HepG2 (cell line): ENCODE data around the gene EMC9. TPM values are rescaled to one million over a fixed set of nuclear protein-coding genes. Genes with fewer than 3 reads are reported as not detected.

Experiments used
- ATAC-seq: fragments of 200-7000 bp; cut with Tn5 transposase; 3 replicates; pipeline ENCODE4 v1.9.1; 2020; ENCODE audit warnings: mild to moderate bottlenecking, moderate library complexity
- BruUV-seq: library from RNA; stranded (reverse); fragments of 400-500 nt; replicated peaks from 2 replicates; lab custom pipeline; 2021; lab: Mats Ljungman, UMichigan
- CTCF ChIA-PET: fragments of 300-600 bp; formaldehyde crosslinking; extraction: SDS; loops from one replicate; lab custom pipeline; 2021; ENCODE audit warnings: low total read pairs, inconsistent platforms, low intra/inter-chr PET ratio; lab: Yijun Ruan, JAX
- POLR2A ChIA-PET: fragments of 350-600 bp; sonication (Branson Sonifier 250); formaldehyde crosslinking; loops from one replicate; lab custom pipeline; 2020; ENCODE audit warnings: antibody characterized with exemption, inconsistent platforms; lab: Yijun Ruan, JAX
- DNase-seq: peaks from one replicate; pipeline ENCODE4 v3.0.0-alpha.2; 2015; ENCODE audit warnings: low spot score
- FAIRE-seq: peaks from 3 replicates; lab custom pipeline; 2011; peaks lifted over from hg19 to GRCh38; lab: Jason Lieb, UNC
- H2AFZ ChIP-seq: one replicate; pipeline ENCODE4 v1.6.1; 2011; ENCODE audit warnings: low read length, inconsistent platforms
- H3K27ac ChIP-seq: fragments of 300-600 bp; 3 replicates; pipeline ENCODE4 v1.8.0; 2011; ENCODE audit warnings: mixed run types, mild to moderate bottlenecking, mixed read lengths, low read length, inconsistent platforms; ENCODE audit not compliant: insufficient read depth; ENCODE audit errors: extremely low read length
- H3K27me3 ChIP-seq, 2 experiments: fragments of 200-600 bp in 1 of 2; 2 replicates in 1 of 2; 3 replicates in 1 of 2; pipeline versions ENCODE4 v1.6.0 to v1.8.0; 2011; ENCODE audit warnings: low read length in 2 of 2, mild to moderate bottlenecking in 2 of 2, moderate library complexity in 2 of 2, inconsistent platforms in 1 of 2; ENCODE audit not compliant: insufficient read depth in 2 of 2, control insufficient read depth in 1 of 2
- H3K36me3 ChIP-seq, 2 experiments: fragments of 200-600 bp in 1 of 2; replicated peaks in 1 of 2; 2 replicates in 1 of 2; 3 replicates in 1 of 2; pipeline versions ENCODE4 v1.5.1 to v1.8.0; 2011; ENCODE audit warnings: low read length in 2 of 2, inconsistent platforms in 1 of 2; ENCODE audit not compliant: insufficient read depth in 2 of 2, control insufficient read depth in 1 of 2
- H3K4me1 ChIP-seq: 2 replicates; pipeline ENCODE4 v1.5.1; 2012; ENCODE audit warnings: low read length, inconsistent platforms; ENCODE audit not compliant: insufficient read depth
- H3K4me2 ChIP-seq: 2 replicates; pipeline ENCODE4 v1.6.0; 2011; ENCODE audit warnings: low read depth, low read length, inconsistent platforms
- H3K4me3 ChIP-seq, 3 experiments: fragments of 200-600 bp in 1 of 3; sonication (generic), shearing (Covaris generic) in 1 of 3; replicated peaks in 1 of 3; 2 replicates each; pipeline ENCODE4 v1.5.1; 2011 to 2016; ENCODE audit warnings: low read length in 3 of 3, inconsistent platforms in 2 of 3, low read depth in 2 of 3, mild to moderate bottlenecking in 2 of 3, control low read depth in 1 of 3, mixed read lengths in 1 of 3; ENCODE audit not compliant: insufficient read depth in 1 of 3
- H3K79me2 ChIP-seq: one replicate; pipeline ENCODE4 v1.6.1; 2011; ENCODE audit warnings: low read length, inconsistent platforms; ENCODE audit not compliant: insufficient read depth
- H3K9ac ChIP-seq: 2 replicates; pipeline ENCODE4 v1.6.0; 2011; ENCODE audit warnings: mild to moderate bottlenecking, low read depth, low read length, inconsistent platforms; ENCODE audit not compliant: insufficient read depth
- H3K9me3 ChIP-seq: 2 replicates; pipeline ENCODE4 v1.5.1; 2012; ENCODE audit warnings: mild to moderate bottlenecking, low read length
- H4K20me1 ChIP-seq: 2 replicates; pipeline ENCODE4 v1.6.0; 2011; ENCODE audit warnings: inconsistent platforms, mild to moderate bottlenecking, low read length, moderate library complexity; ENCODE audit not compliant: insufficient read depth
- AGO2 ChIP-seq: fragments of 200-400 bp; formaldehyde crosslinking; optimal IDR thresholded peaks from 2 replicates; pipeline ENCODE3; 2017; ENCODE audit warnings: mild to moderate bottlenecking, low read depth, low read length, moderate library complexity
- EED ChIP-seq: sonication (generic); formaldehyde crosslinking; IDR thresholded peaks from 2 replicates; pipeline ENCODE4 v1.5.0; 2020; ENCODE audit warnings: mild to moderate bottlenecking, missing genetic modification reagents
- FLYWCH1 ChIP-seq: sonication (generic); formaldehyde crosslinking; IDR thresholded peaks from 2 replicates; pipeline ENCODE4 v1.8.1; 2023; ENCODE audit warnings: mild to moderate bottlenecking, missing genetic modification reagents
- HOXD1 ChIP-seq: sonication (generic); formaldehyde crosslinking; IDR thresholded peaks from 2 replicates; pipeline ENCODE4 v1.5.0; 2020; ENCODE audit warnings: missing genetic modification reagents
- JUND ChIP-seq: sonication (generic); formaldehyde crosslinking; IDR thresholded peaks from 2 replicates; pipeline ENCODE4 v1.8.0; 2022; ENCODE audit warnings: mild to moderate bottlenecking, missing genetic modification reagents
- KLF16 ChIP-seq, 2 experiments: sonication (generic) in 1 of 2; formaldehyde crosslinking in 1 of 2; IDR thresholded peaks; 2 replicates each; pipeline versions ENCODE4 v1.6.1 to v1.8.0; 2016 to 2023; ENCODE audit warnings: missing genetic modification reagents in 2 of 2, missing compliant biosample characterization in 1 of 2
- PAX8 ChIP-seq: sonication (generic); formaldehyde crosslinking; IDR thresholded peaks from 2 replicates; pipeline ENCODE4 v1.8.0; 2022; ENCODE audit warnings: mild to moderate bottlenecking, missing genetic modification reagents, borderline replicate concordance
- XBP1 ChIP-seq: sonication (generic); formaldehyde crosslinking; IDR thresholded peaks from 2 replicates; pipeline ENCODE4 v1.5.0; 2020; ENCODE audit warnings: missing genetic modification reagents
- ZNF274 ChIP-seq: sonication (generic); formaldehyde crosslinking; IDR thresholded peaks from 2 replicates; pipeline ENCODE4 v1.5.1; 2020; ENCODE audit warnings: mild to moderate bottlenecking, missing genetic modification reagents
- ZNF563 ChIP-seq: sonication (generic); formaldehyde crosslinking; IDR thresholded peaks from 2 replicates; pipeline ENCODE4 v1.8.0; 2022; ENCODE audit warnings: mild to moderate bottlenecking, moderate library complexity, missing genetic modification reagents
- ZNF788 ChIP-seq: sonication (generic); formaldehyde crosslinking; IDR thresholded peaks from 2 replicates; pipeline ENCODE4 v1.5.0; 2020; ENCODE audit warnings: mild to moderate bottlenecking, missing genetic modification reagents, borderline replicate concordance
- ZNF792 ChIP-seq: IDR thresholded peaks from 2 replicates; pipeline ENCODE4 v1.6.1; 2016
- WGBS: methylation state at CpG from one replicate; pipeline ENCODE4 v1.1.6; 2017; ENCODE audit warnings: low lambda C conversion rate; 5-methylcytosine and 5-hydroxymethylcytosine counted together
- in situ Hi-C: cut with HindIII; loops from 2 replicates; pipeline ENCODE4 v1.10.0; 2017; ENCODE audit warnings: low pct_unique_long_range_greater_than_20kb; ENCODE audit not compliant: extremely low pct_ligation_motif_present
- intact Hi-C: fragments of 100-400 bp; cut with micrococcal nuclease; formaldehyde crosslinking; loops from one replicate; pipeline ENCODE4 v1.10.0; 2022; ENCODE audit not compliant: unreplicated experiment
- polyA plus RNA-seq, 8 experiments: library from polyadenylated mRNA; depleted of rRNA in 3 of 8; stranded (reverse) in 7 of 8; unstranded in 1 of 8; fragments of >200 nt; fragmentation: Illumina TruSeq in 4 of 8; extraction: Trizol in 4 of 8; gene quantifications; 2 replicates each; pipeline versions ENCODE4 v1.2.1 to v1.2.3, GENCODE V29; 2011 to 2016; ENCODE audit warnings: low read depth in 4 of 8, missing spikeins in 1 of 8, mixed read lengths in 1 of 8; ENCODE audit not compliant: insufficient read depth in 1 of 8
- total RNA-seq, 5 experiments: library from RNA; depleted of rRNA; stranded (reverse); fragments of >200 nt; fragmentation: Illumina TruSeq; extraction: Trizol; gene quantifications; 2 replicates each; pipeline ENCODE4 v1.2.3, GENCODE V29; 2016; ENCODE audit warnings: low read depth in 1 of 5
- TF ChIP-seq, protein P1 (sequence below): sonication (generic); formaldehyde crosslinking; IDR thresholded peaks from 2 replicates; pipeline ENCODE4 v1.5.1; 2020; ENCODE audit warnings: mild to moderate bottlenecking, missing genetic modification reagents, moderate library complexity
- TF ChIP-seq, protein P2 (sequence below): sonication (generic); formaldehyde crosslinking; IDR thresholded peaks from 2 replicates; pipeline ENCODE4 v1.5.1; 2020; ENCODE audit warnings: missing genetic modification reagents, mild to moderate bottlenecking, borderline replicate concordance
- TF ChIP-seq, protein P3 (sequence below): sonication (generic); formaldehyde crosslinking; IDR thresholded peaks from 2 replicates; pipeline ENCODE4 v1.5.0; 2020; ENCODE audit warnings: missing genetic modification reagents

Gene EMC9
- total and polyA plus RNA-seq, 2 of the 13 experiments (the other 11 are each of a cell fraction or from before 2014, with no cell fraction given) = 60.5 to 78.7 TPM

DNA sequence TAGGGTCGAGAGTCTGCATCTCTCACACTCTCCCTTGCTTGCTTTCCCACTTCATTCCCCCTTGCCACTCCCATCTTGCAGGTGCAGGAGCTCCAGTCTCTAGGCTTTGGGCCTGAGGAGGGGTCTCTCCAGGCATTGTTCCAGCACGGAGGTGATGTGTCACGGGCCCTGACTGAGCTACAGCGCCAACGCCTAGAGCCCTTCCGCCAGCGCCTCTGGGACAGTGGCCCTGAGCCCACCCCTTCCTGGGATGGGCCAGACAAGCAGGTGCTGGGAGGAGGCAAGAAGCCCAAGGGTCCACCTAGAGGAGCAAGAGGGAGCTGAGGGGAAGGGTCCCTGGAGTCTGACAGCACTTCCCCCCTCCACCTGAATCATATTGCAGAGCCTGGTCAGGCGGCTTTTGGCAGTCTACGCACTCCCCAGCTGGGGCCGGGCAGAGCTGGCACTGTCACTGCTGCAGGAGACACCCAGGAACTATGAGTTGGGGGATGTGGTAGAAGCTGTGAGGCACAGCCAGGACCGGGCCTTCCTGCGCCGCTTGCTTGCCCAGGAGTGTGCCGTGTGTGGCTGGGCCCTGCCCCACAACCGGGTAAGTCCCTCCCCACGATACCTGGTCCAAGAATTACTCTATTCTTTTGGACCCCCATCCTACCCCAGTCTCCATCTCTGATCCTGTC is 10.2 kb upstream of the EMC9 start (continued):
- TF ChIP-seq, protein P1, sequence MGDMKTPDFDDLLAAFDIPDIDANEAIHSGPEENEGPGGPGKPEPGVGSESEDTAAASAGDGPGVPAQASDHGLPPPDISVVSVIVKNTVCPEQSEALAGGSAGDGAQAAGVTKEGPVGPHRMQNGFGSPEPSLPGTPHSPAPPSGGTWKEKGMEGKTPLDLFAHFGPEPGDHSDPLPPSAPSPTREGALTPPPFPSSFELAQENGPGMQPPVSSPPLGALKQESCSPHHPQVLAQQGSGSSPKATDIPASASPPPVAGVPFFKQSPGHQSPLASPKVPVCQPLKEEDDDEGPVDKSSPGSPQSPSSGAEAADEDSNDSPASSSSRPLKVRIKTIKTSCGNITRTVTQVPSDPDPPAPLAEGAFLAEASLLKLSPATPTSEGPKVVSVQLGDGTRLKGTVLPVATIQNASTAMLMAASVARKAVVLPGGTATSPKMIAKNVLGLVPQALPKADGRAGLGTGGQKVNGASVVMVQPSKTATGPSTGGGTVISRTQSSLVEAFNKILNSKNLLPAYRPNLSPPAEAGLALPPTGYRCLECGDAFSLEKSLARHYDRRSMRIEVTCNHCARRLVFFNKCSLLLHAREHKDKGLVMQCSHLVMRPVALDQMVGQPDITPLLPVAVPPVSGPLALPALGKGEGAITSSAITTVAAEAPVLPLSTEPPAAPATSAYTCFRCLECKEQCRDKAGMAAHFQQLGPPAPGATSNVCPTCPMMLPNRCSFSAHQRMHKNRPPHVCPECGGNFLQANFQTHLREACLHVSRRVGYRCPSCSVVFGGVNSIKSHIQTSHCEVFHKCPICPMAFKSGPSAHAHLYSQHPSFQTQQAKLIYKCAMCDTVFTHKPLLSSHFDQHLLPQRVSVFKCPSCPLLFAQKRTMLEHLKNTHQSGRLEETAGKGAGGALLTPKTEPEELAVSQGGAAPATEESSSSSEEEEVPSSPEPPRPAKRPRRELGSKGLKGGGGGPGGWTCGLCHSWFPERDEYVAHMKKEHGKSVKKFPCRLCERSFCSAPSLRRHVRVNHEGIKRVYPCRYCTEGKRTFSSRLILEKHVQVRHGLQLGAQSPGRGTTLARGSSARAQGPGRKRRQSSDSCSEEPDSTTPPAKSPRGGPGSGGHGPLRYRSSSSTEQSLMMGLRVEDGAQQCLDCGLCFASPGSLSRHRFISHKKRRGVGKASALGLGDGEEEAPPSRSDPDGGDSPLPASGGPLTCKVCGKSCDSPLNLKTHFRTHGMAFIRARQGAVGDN (CRISPR knock-in tag) = peak; percentile 5; the same call in 1 of the 2 replicates
- TF ChIP-seq ZNF792 (CRISPR knock-in tag) (no peak), AGO2 (peak; percentile 79), FLYWCH1 (CRISPR knock-in tag) (no peak), XBP1 (CRISPR knock-in tag) (no peak), ZNF563 (peak; percentile 48; the same call in 1 of the 2 replicates)
- TF ChIP-seq, all 625 proteins: peak for 7

DNA sequence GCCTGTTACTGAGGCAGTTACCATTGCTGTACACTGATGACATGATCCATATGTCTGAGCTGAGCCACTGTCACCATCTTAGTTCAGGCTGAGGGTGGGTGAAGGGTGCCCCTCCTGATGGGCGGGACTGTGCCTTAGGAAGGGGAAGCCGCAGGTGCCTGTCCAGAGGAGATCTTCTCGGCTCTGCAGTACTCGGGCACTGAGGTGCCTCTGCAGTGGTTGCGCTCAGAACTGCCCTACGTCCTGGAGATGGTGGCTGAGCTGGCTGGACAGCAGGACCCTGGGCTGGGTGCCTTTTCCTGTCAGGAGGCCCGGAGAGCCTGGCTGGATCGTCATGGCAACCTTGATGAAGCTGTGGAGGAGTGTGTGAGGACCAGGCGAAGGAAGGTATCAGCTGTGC is 9.6 kb upstream of the EMC9 start:
- peaks cover 45 to 53% of the 10 kb centered on the region in 2 experiments for H3K36me3 ChIP-seq
- no peak overlapping the region for H3K27ac ChIP-seq
- ATAC-seq (no peak), DNase-seq (no peak), FAIRE-seq (no peak)
- no peak overlapping the region for H2AFZ ChIP-seq
- ChIA-PET POLR2A (interaction anchor here (1.3 to 11.8 kb wide), 5 partner anchors 8 to 37 kb away, joined by 3 to 233 read pairs (median 22); partner anchors contain the start of genes DCAF11, EMC9, IRF9 and NRL), CTCF (no interaction called here)
- in situ Hi-C loops (no loop called here), intact Hi-C loops (no loop called here)
- H3K4me1 ChIP-seq = peaks cover 21% of the 10 kb centered on the region
- H3K4me2 ChIP-seq = no peak overlapping the region
- H3K4me3 ChIP-seq = no peak overlapping the region
- BruUV-seq = no TSS peak
- H4K20me1 ChIP-seq = peaks cover 7% of the 10 kb centered on the region
- peaks cover 0 to 3% of the 10 kb centered on the region in 2 experiments; a peak in 1 of 5 replicates for H3K27me3 ChIP-seq
- H3K9ac ChIP-seq = no peak overlapping the region
- 95% methylated on average over 9 of the region's 9 CpGs for WGBS
- no peaks in the 10 kb centered on the region for H3K9me3 ChIP-seq
- H3K79me2 ChIP-seq = peaks cover 24% of the 10 kb centered on the region
- TF ChIP-seq JUND (CRISPR knock-in tag) (no peak), ZNF788 (CRISPR knock-in tag) (peak; percentile 21; the same call in 1 of the 2 replicates), KLF16 (CRISPR knock-in tag; IDR thresholded peaks at IDR 0.05) (peak in 1 of 2 experiments; percentile 52; a peak in 1 of 4 replicates), EED (peak; percentile 74; the same call in 1 of the 2 replicates), HOXD1 (CRISPR knock-in tag) (no peak), PAX8 (CRISPR knock-in tag) (no peak), ZNF274 (CRISPR knock-in tag) (0 out of 2 replicates have a peak, but pooled peaks have one; percentile 34)
- TF ChIP-seq, protein P2, sequence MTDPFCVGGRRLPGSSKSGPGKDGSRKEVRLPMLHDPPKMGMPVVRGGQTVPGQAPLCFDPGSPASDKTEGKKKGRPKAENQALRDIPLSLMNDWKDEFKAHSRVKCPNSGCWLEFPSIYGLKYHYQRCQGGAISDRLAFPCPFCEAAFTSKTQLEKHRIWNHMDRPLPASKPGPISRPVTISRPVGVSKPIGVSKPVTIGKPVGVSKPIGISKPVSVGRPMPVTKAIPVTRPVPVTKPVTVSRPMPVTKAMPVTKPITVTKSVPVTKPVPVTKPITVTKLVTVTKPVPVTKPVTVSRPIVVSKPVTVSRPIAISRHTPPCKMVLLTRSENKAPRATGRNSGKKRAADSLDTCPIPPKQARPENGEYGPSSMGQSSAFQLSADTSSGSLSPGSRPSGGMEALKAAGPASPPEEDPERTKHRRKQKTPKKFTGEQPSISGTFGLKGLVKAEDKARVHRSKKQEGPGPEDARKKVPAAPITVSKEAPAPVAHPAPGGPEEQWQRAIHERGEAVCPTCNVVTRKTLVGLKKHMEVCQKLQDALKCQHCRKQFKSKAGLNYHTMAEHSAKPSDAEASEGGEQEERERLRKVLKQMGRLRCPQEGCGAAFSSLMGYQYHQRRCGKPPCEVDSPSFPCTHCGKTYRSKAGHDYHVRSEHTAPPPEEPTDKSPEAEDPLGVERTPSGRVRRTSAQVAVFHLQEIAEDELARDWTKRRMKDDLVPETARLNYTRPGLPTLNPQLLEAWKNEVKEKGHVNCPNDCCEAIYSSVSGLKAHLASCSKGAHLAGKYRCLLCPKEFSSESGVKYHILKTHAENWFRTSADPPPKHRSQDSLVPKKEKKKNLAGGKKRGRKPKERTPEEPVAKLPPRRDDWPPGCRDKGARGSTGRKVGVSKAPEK (CRISPR knock-in tag) = 0 out of 2 replicates have a peak, but pooled peaks have one; percentile 35
- TF ChIP-seq, protein P3, sequence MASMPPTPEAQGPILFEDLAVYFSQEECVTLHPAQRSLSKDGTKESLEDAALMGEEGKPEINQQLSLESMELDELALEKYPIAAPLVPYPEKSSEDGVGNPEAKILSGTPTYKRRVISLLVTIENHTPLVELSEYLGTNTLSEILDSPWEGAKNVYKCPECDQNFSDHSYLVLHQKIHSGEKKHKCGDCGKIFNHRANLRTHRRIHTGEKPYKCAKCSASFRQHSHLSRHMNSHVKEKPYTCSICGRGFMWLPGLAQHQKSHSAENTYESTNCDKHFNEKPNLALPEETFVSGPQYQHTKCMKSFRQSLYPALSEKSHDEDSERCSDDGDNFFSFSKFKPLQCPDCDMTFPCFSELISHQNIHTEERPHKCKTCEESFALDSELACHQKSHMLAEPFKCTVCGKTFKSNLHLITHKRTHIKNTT (CRISPR knock-in tag) = no peak
